T-helper 17 cell (primary cell): ENCODE measurements around the gene COG5. TPM values are rescaled to one million over a fixed set of nuclear protein-coding genes. Genes with fewer than 3 reads are reported as not detected.

Experiments used
- total RNA-seq, 4 donors: library from RNA in 2 of 4; stranded (reverse) in 2 of 4; gene quantifications; one replicate each; pipeline ENCODE4 v1.2.3 and lab custom pipeline; 2022 to 2026

COG5 gene
- total RNA-seq, 2 donors from 2014 or later, result 54.8 to 87.4 TPM

Other genes with a start within 250 kb of the COG5 start
- gene GPR22, start 93.9 kb downstream of the COG5 start, total RNA-seq, result not detected
- gene DUS4L, start 51 bp upstream of the COG5 start, total RNA-seq, result 10 to 100 TPM; 11.0 to 11.3 TPM
- 10 to 100 TPM; 13.6 to 16.5 TPM for gene BCAP29, start 16.3 kb upstream of the COG5 start, total RNA-seq
- gene SLC26A4, start 96.9 kb upstream of the COG5 start, total RNA-seq, result under 1 TPM; 0.21 to 0.35 TPM
- 10 to 100 TPM; 85.3 to 90.3 TPM for gene CBLL1, start 180.2 kb upstream of the COG5 start, total RNA-seq
- gene SLC26A3, start 239.3 kb upstream of the COG5 start, total RNA-seq, result not detected